Caco-2 (cell line): ENCODE measurements around the gene CLTC. TPM values are rescaled to one million over a fixed set of nuclear protein-coding genes. Genes with fewer than 3 reads are reported as not detected.

Source experiments
- BruUV-seq: library from RNA; stranded (reverse); fragments of 400-500 nt; replicated peaks from 2 replicates; lab custom pipeline; 2021; lab: Mats Ljungman, UMichigan
- CTCF ChIA-PET: fragments of 300-600 bp; sonication (Branson Sonifier 250); formaldehyde crosslinking; loops from one replicate; lab custom pipeline; 2022; ENCODE audit warnings: antibody characterized with exemption; lab: Charles Lee
- POLR2A ChIA-PET: fragments of 300-600 bp; sonication (Branson Sonifier 250); formaldehyde crosslinking; loops from one replicate; lab custom pipeline; 2022; ENCODE audit warnings: antibody characterized with exemption; lab: Charles Lee
- DNase-seq, 2 experiments: peaks; one replicate each; pipeline versions ENCODE4 v3.0.0 to v3.0.0-alpha.2; 2020 to 2022
- H3K27me3 ChIP-seq: replicated peaks from 2 replicates; pipeline ENCODE4 v1.6.0; 2011; ENCODE audit warnings: low read length; ENCODE audit not compliant: control insufficient read depth, insufficient read depth
- H3K36me3 ChIP-seq: 2 replicates; pipeline ENCODE4 v1.5.1; 2011; ENCODE audit warnings: low read length; ENCODE audit not compliant: control insufficient read depth, insufficient read depth
- H3K4me1 ChIP-seq: fragments of 250-450 bp; sonication (Bioruptor Pico); 2 replicates; pipeline ENCODE4 v1.5.1; 2020; ENCODE audit warnings: mild to moderate bottlenecking
- H3K4me3 ChIP-seq: 2 replicates; pipeline ENCODE4 v1.5.1; 2011; ENCODE audit warnings: low read depth, mild to moderate bottlenecking, control low read depth, low read length
- H3K9me3 ChIP-seq: fragments of 250-450 bp; sonication (Bioruptor Pico); 2 replicates; pipeline ENCODE4 v1.5.1; 2020; ENCODE audit warnings: mild to moderate bottlenecking, moderate library complexity
- H3K27ac Mint-ChIP-seq: one replicate; pipeline ENCODE4 v1.8.0; 2022; ENCODE audit warnings: mixed read lengths; ENCODE audit not compliant: unreplicated experiment
- H3K27me3 Mint-ChIP-seq: one replicate; pipeline ENCODE4 v1.8.0; 2022; ENCODE audit warnings: mixed read lengths; ENCODE audit not compliant: insufficient read depth, unreplicated experiment
- H3K36me3 Mint-ChIP-seq: one replicate; pipeline ENCODE4 v1.8.0; 2022; ENCODE audit warnings: mild to moderate bottlenecking, mixed read lengths; ENCODE audit not compliant: insufficient read depth, unreplicated experiment
- H3K4me1 Mint-ChIP-seq: one replicate; pipeline ENCODE4 v1.8.0; 2022; ENCODE audit warnings: low read depth, mixed read lengths; ENCODE audit not compliant: unreplicated experiment
- H3K4me3 Mint-ChIP-seq: one replicate; pipeline ENCODE4 v1.8.0; 2022; ENCODE audit warnings: mild to moderate bottlenecking, moderate library complexity, mixed read lengths; ENCODE audit not compliant: unreplicated experiment
- H3K9me3 Mint-ChIP-seq: one replicate; pipeline ENCODE4 v1.8.0; 2022; ENCODE audit warnings: mixed read lengths; ENCODE audit not compliant: unreplicated experiment
- intact Hi-C: fragments of 100-400 bp; cut with micrococcal nuclease; formaldehyde crosslinking; loops from one replicate; pipeline ENCODE4 v1.10.0; 2022; ENCODE audit not compliant: unreplicated experiment
- total RNA-seq: library from RNA; stranded (reverse); gene quantifications from 2 replicates; pipeline ENCODE4 v1.2.3, GENCODE V29; 2022
- TF ChIP-seq, protein P1 (sequence below), 2 experiments: fragments of 200-600 bp in 1 of 2; IDR thresholded peaks; 1 replicate in 1 of 2; 2 replicates in 1 of 2; pipeline versions ENCODE4 v1.5.1 to v1.8.0; 2011 to 2022; ENCODE audit warnings: antibody characterized with exemption in 1 of 2, control low read depth in 1 of 2, inconsistent platforms in 1 of 2, low read depth in 1 of 2, low read length in 1 of 2, mild to moderate bottlenecking in 1 of 2, moderate library complexity in 1 of 2; ENCODE audit not compliant: insufficient read depth in 1 of 2, severe bottlenecking in 1 of 2, unreplicated experiment in 1 of 2

Gene CLTC
- total RNA-seq, 1 experiment from 2014 or later: 289 TPM

DNA sequence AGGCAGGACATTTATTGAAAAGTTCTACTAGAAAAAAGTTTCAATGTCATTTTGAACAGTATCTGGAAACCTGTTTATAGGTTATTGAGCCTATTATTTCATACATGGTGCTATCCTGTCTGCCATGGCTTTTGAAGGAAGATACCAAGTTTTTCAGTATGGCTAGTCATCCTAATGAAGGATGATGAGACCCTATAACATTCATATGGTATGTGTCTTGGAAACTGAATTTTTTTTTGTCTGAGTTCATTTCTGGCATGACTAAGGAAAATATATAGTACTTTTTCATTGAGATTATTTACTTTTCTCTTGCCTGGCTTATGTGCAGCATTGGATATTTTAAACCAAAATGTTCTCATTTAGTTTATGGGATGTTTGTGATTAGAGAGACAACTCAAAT lies 30.2 kb downstream of the CLTC start:
- no peaks in the 10 kb centered on the region for H3K27me3 ChIP-seq

DNA sequence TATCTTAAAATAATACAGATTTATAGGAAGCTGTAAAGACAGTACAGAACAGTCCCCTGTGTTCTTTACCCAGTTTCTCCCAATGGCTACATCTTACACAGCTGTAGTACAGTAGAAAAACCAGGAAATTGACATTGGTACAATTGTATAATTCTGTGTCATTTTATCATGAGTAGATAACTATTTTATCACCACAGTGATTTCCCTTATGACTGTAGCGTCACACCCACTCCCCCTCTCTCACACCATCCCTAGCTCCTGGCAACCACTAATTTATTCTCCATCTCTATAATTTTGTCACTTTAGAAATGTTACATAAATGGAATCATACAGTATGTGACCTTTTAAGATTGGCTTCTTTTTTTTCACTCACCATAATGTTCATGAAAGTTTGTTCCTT lies 30.9 kb downstream of the CLTC start:
- ChIA-PET POLR2A (no interaction called here), CTCF (no interaction called here)
- Histone ChIP-seq H3K4me3 (no peak overlapping the region), H3K27me3 (no peaks in the 10 kb centered on the region), H3K36me3 (peaks cover 9% of the 10 kb centered on the region), H3K4me1 (no peaks in the 10 kb centered on the region), H3K9me3 (no peaks in the 10 kb centered on the region)
- BruUV-seq: no TSS peak
- no peak for DNase-seq
- Mint-ChIP-seq H3K27me3 (no peaks in the 10 kb centered on the region), H3K36me3 (peaks cover 95% of the 10 kb centered on the region), H3K4me1 (no peaks in the 10 kb centered on the region), H3K9me3 (no peaks in the 10 kb centered on the region), H3K4me3 (no peak overlapping the region), H3K27ac (no peak overlapping the region)
- intact Hi-C loops: no loop called here
- TF ChIP-seq, protein P1, sequence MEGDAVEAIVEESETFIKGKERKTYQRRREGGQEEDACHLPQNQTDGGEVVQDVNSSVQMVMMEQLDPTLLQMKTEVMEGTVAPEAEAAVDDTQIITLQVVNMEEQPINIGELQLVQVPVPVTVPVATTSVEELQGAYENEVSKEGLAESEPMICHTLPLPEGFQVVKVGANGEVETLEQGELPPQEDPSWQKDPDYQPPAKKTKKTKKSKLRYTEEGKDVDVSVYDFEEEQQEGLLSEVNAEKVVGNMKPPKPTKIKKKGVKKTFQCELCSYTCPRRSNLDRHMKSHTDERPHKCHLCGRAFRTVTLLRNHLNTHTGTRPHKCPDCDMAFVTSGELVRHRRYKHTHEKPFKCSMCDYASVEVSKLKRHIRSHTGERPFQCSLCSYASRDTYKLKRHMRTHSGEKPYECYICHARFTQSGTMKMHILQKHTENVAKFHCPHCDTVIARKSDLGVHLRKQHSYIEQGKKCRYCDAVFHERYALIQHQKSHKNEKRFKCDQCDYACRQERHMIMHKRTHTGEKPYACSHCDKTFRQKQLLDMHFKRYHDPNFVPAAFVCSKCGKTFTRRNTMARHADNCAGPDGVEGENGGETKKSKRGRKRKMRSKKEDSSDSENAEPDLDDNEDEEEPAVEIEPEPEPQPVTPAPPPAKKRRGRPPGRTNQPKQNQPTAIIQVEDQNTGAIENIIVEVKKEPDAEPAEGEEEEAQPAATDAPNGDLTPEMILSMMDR (IDR thresholded peaks at IDR 0.05; ENCODE audit: insufficient read depth in 1 of 2, low read depth in 1 of 2, low read length in 1 of 2, severe bottlenecking in 1 of 2, unreplicated experiment in 1 of 2): no peak

More for the DNA sequence above, 30.2 kb downstream of the CLTC start:
- H3K4me3 Mint-ChIP-seq: no peak overlapping the region
- H3K27ac Mint-ChIP-seq: no peak overlapping the region
- ChIA-PET CTCF (no interaction called here), POLR2A (no interaction called here)
- Histone ChIP-seq H3K36me3 (peaks cover 9% of the 10 kb centered on the region), H3K4me3 (no peak overlapping the region), H3K9me3 (no peaks in the 10 kb centered on the region), H3K4me1 (no peaks in the 10 kb centered on the region; the same call in 1 of the 2 replicates)
- intact Hi-C loops: loop anchor here (10.0 kb wide), 1 partner anchor 125 kb away; no protein-coding TSS in a partner anchor
- TF ChIP-seq, protein P1 (IDR thresholded peaks at IDR 0.05; ENCODE audit: insufficient read depth in 1 of 2, low read depth in 1 of 2, low read length in 1 of 2, severe bottlenecking in 1 of 2, unreplicated experiment in 1 of 2): no peak
- BruUV-seq: no TSS peak
- no peaks in the 10 kb centered on the region for H3K4me1 Mint-ChIP-seq
- peaks cover 94% of the 10 kb centered on the region for H3K36me3 Mint-ChIP-seq
- DNase-seq: no peak
- H3K9me3 Mint-ChIP-seq: no peaks in the 10 kb centered on the region
- no peaks in the 10 kb centered on the region for H3K27me3 Mint-ChIP-seq

DNA sequence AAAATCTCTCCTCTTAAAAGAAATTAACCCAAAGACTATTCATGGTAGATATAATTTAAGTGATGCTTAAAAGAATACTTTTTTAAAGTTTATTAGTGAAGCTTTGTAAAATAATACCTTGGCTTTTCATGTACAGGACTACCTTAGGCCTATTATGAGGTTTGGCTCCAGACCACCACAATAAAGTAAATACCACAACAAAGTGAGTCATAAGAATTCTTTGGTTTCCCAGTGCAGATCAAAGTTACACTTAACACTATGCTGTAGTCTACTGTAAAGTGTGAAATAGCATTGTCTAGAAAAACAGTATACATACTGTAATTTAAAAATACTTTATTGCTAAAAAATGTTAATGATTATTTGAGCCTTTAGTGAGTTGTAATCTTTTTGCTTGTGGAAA lies 31.7 kb downstream of the CLTC start:
- no peaks in the 10 kb centered on the region for H3K27me3 Mint-ChIP-seq
- H3K27ac Mint-ChIP-seq: no peak overlapping the region
- no peaks in the 10 kb centered on the region for H3K27me3 ChIP-seq
- TF ChIP-seq, protein P1 (IDR thresholded peaks at IDR 0.05; ENCODE audit: insufficient read depth in 1 of 2, low read depth in 1 of 2, low read length in 1 of 2, severe bottlenecking in 1 of 2, unreplicated experiment in 1 of 2): no peak
- CTCF ChIA-PET: no interaction called here
- H3K4me3 ChIP-seq: no peak overlapping the region
- H3K36me3 Mint-ChIP-seq: peaks cover 97% of the 10 kb centered on the region
- no TSS peak for BruUV-seq
- no peaks in the 10 kb centered on the region for H3K4me1 Mint-ChIP-seq
- H3K9me3 Mint-ChIP-seq: no peaks in the 10 kb centered on the region
- POLR2A ChIA-PET: no interaction called here
- H3K36me3 ChIP-seq: peaks cover 9% of the 10 kb centered on the region
- no peaks in the 10 kb centered on the region for H3K9me3 ChIP-seq
- intact Hi-C loops: no loop called here
- no peaks in the 10 kb centered on the region for H3K4me1 ChIP-seq
- no peak for DNase-seq
- H3K4me3 Mint-ChIP-seq: no peak overlapping the region
